B cell (primary cell): Measurements from ENCODE around the gene PITPNM1.
"Not testable (repeated sequence)": the region's sequence is repeated elsewhere in the genome, so short reads cannot be mapped to it uniquely, and the experiment has no call there.

Experiments used
- EZH2 ChIP-seq: IDR thresholded peaks from 2 replicates; pipeline ENCODE4 v1.6.1; 2012; ENCODE audit warnings: borderline replicate concordance, low read depth, mild to moderate bottlenecking, moderate library complexity, low read length; ENCODE audit not compliant: insufficient read depth, poor library complexity, severe bottlenecking
- TF ChIP-seq, protein P1 (sequence below): fragments of 200-600 bp; IDR thresholded peaks from one replicate; pipeline ENCODE4 v1.8.0; 2022; ENCODE audit warnings: antibody characterized with exemption, mild to moderate bottlenecking

DNA sequence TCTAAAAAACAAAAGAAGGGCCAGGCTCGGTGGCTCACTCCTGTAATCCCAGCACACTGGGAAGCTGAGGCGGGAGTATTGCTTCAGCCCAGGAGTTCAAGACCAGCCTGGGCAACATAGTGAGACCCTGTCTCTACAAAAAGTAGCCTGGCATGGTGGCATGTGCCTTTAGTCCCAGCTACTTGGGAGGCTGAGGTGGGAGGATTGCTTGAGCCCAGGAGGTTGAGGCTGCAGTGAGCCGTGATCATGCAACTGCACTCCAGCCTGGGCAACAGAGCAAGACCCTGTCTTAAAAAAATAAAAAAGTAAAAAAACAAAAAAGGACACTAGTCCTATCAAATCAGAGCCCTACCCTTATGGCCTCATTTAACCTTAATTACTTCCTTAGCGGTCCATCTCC lies 6.4 kb upstream of the PITPNM1 start:
- TF ChIP-seq, protein P1, sequence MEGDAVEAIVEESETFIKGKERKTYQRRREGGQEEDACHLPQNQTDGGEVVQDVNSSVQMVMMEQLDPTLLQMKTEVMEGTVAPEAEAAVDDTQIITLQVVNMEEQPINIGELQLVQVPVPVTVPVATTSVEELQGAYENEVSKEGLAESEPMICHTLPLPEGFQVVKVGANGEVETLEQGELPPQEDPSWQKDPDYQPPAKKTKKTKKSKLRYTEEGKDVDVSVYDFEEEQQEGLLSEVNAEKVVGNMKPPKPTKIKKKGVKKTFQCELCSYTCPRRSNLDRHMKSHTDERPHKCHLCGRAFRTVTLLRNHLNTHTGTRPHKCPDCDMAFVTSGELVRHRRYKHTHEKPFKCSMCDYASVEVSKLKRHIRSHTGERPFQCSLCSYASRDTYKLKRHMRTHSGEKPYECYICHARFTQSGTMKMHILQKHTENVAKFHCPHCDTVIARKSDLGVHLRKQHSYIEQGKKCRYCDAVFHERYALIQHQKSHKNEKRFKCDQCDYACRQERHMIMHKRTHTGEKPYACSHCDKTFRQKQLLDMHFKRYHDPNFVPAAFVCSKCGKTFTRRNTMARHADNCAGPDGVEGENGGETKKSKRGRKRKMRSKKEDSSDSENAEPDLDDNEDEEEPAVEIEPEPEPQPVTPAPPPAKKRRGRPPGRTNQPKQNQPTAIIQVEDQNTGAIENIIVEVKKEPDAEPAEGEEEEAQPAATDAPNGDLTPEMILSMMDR: not testable (repeated sequence)
- TF ChIP-seq EZH2: not testable (repeated sequence)
